ENCODE measurements around the gene UTP20.

UTP20 gene

DNA sequence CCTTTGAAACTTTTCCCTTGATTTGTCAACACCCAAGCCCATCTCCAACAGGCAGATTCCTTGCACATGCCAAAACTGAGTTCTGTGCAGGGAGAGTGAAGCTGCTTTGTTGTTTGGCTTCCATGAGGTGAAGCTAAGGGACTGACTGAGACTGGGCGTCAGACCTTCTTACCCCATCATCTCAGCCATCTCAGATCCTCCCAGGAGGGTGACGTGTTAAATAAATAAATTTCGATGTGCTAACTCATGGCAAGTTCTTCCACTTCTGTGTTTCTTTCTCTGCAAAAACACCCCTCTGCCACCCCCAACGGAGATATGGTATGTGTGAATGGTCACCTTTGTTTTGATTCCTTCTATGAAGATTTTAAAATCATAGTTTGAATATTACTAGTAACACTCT lies 17.8 kb downstream of the UTP20 start:
- TF ChIP-seq, protein P1, sequence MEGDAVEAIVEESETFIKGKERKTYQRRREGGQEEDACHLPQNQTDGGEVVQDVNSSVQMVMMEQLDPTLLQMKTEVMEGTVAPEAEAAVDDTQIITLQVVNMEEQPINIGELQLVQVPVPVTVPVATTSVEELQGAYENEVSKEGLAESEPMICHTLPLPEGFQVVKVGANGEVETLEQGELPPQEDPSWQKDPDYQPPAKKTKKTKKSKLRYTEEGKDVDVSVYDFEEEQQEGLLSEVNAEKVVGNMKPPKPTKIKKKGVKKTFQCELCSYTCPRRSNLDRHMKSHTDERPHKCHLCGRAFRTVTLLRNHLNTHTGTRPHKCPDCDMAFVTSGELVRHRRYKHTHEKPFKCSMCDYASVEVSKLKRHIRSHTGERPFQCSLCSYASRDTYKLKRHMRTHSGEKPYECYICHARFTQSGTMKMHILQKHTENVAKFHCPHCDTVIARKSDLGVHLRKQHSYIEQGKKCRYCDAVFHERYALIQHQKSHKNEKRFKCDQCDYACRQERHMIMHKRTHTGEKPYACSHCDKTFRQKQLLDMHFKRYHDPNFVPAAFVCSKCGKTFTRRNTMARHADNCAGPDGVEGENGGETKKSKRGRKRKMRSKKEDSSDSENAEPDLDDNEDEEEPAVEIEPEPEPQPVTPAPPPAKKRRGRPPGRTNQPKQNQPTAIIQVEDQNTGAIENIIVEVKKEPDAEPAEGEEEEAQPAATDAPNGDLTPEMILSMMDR (IDR thresholded peaks at IDR 0.05; ENCODE audit: borderline replicate concordance, insufficient read depth, low read depth, low read length) = no peak
- H3K4me3 ChIP-seq (ENCODE audit: low read depth, low read length) = no peak overlapping the region

DNA sequence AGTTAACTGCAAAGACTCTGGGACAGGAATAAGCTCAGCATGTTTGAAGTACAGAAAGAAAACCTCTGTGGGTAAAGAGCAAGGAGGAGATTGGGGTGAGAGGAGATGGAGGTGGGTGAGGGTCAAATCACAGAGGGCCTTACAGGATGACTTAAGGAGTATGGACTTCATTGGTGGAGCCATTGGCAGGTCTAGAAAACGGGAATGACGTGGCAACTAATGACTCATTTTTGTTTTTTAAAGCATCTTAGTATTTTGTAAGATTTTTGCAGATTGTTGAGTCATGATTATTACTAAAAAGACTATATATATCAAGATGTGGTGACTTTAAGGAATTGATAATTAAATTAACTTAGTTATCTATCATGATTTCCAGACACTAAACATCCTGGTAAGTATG lies 18.5 kb downstream of the UTP20 start:
- TF ChIP-seq, protein P1 (IDR thresholded peaks at IDR 0.05; ENCODE audit: borderline replicate concordance, insufficient read depth, low read depth, low read length) = no peak
- H3K4me3 ChIP-seq (ENCODE audit: low read depth, low read length) = no peak overlapping the region

DNA sequence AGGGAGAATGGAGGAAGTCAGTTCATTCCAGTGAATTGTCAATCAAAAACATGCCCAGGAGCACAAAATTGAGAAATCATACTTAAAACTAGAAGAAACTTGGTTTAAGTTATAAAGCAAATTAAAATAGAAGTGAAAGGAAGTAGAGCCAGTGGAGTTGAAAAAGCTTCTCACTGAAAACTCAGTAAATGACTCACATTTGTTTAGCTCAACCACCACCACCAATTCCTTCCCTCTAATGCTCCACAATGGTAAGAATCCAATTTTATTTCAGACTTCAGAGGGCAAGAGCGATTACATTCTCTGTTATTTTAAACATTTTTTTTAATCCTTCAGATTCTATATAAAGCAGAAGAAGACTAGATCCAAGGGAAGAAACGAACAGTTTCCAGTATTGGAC lies 19.4 kb downstream of the UTP20 start:
- no peak overlapping the region for H3K4me3 ChIP-seq (ENCODE audit: low read depth, low read length)
- TF ChIP-seq, protein P1 (IDR thresholded peaks at IDR 0.05; ENCODE audit: borderline replicate concordance, insufficient read depth, low read depth, low read length) = no peak

DNA sequence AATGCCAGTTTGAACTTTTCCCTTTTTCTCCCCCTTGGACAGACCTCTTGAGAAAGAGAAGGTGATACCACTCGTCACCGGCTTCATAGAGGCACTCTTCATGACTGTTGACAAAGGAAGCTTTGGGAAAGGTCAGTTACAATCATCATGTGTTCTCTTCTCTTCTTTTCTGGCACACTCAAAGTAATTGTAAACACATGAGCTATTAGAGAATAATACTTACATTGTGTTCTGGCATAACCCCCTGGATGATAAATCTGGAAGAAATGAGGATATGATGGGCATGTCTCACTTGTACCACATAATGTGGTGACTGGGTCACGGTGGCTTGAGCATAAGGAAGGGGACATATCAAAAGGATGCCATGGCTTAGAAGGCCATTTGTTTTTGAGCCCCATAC lies 20.0 kb downstream of the UTP20 start:
- TF ChIP-seq, protein P1 (IDR thresholded peaks at IDR 0.05; ENCODE audit: borderline replicate concordance, insufficient read depth, low read depth, low read length) = no peak
- no peak overlapping the region for H3K4me3 ChIP-seq (ENCODE audit: low read depth, low read length)

DNA sequence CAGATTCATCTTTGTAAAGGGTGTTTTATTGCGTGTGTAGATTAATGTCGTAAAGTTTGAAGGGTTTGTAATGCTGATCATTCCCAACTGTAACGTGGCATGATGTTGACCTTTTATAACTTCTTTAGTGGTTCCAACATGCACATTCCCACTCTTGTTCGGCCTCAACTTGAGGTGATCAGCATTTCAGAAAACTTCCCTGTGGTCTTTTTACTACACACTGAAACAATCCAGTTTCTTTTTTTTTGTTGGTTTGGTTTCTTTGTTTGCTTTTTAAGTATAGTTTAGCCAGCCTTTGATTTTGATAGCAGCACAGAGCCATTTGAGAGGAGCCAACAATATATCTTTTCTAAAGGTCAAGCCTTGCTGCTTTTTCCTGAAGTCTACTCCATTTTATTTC lies 22.8 kb downstream of the UTP20 start:
- TF ChIP-seq, protein P1 (IDR thresholded peaks at IDR 0.05; ENCODE audit: borderline replicate concordance, insufficient read depth, low read depth, low read length) = no peak
- no peak overlapping the region for H3K4me3 ChIP-seq (ENCODE audit: low read depth, low read length)

DNA sequence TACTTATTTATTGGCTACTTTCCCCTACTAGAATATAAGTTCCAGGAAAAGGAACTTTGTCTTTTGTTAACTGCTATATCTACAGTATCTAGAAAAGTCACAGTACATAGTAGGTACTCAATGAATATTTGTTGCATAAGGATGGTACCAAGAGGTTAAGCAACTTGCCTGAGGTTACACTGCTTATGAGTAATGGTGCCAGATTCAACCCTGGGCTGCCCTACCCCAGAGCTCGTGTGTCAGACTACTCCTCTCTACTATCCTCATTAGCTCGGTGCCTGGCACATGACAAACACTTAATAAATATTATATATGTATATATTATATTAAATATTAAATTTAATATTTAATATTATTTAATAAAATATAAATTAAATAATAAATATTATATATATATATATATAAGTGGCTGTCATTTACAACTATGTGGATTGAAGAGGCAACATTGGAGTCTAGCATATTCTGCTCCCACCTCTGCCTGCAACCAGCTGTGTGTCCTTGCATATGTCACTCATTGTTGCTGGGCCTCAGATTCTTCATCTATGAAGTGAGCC lies 25.4 kb downstream of the UTP20 start:
- no peak overlapping the region for H3K4me3 ChIP-seq (ENCODE audit: low read depth, low read length)
- TF ChIP-seq, protein P1 (IDR thresholded peaks at IDR 0.05; ENCODE audit: borderline replicate concordance, insufficient read depth, low read depth, low read length) = no peak

DNA sequence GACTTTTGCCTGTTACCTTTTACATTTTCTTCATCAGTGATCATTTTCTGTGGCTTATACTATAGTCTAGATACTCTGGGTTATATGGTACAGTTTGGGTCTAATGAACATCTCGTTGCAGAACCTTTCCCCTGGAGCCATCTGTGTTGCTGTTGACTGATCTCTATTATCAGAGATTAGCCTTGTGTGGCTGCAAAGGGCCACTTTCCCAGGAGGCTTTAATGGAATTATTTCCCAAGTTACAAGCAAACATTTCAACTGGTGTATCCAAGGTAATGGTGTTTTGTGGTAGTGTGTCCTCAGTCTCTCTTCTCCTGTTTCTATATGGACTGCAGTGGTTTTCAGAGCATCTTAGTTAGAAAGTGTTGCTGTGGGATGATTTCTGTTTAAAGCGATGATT lies 25.9 kb downstream of the UTP20 start:
- TF ChIP-seq, protein P1 (IDR thresholded peaks at IDR 0.05; ENCODE audit: borderline replicate concordance, insufficient read depth, low read depth, low read length) = no peak
- H3K4me3 ChIP-seq (ENCODE audit: low read depth, low read length) = no peak overlapping the region
